HCT116 (cell line): ENCODE data around the gene ZFPL1. TPM values are rescaled to one million over a fixed set of nuclear protein-coding genes. Genes with fewer than 3 reads are reported as not detected.

ENCODE experiments used
- ATAC-seq: fragments of 200-7000 bp; cut with Tn5 transposase; 2 replicates; pipeline ENCODE4 v1.9.1; 2020; ENCODE audit warnings: mild to moderate bottlenecking, moderate library complexity
- BruUV-seq: library from RNA; stranded (reverse); fragments of 400-500 nt; replicated peaks from 2 replicates; lab custom pipeline; 2021; lab: Mats Ljungman, UMichigan
- CTCF ChIA-PET: fragments of 300-600 bp; sonication (Branson Sonifier 250); formaldehyde crosslinking; loops from one replicate; lab custom pipeline; 2021; ENCODE audit warnings: antibody characterized with exemption; lab: Charles Lee
- POLR2A ChIA-PET: fragments of 300-600, 350-600 bp; sonication (Branson Sonifier 250); formaldehyde crosslinking; loops from one replicate; lab custom pipeline; 2021; ENCODE audit warnings: antibody characterized with exemption; lab: Charles Lee
- RAD21 ChIA-PET, 2 experiments: fragments of 300-600 bp; sonication (Branson Sonifier 250); formaldehyde crosslinking; loops; one replicate each; lab custom pipeline; 2023; ENCODE audit warnings: low total read pairs in 2 of 2; ENCODE audit not compliant: uncharacterized antibody in 2 of 2, unreplicated experiment in 2 of 2, low non-redundant PET in 1 of 2; lab: Charles Lee
- DNase-seq: peaks from one replicate; pipeline ENCODE4 v3.0.0-alpha.2; 2010; ENCODE audit warnings: low read depth, low spot score
- H2AFZ ChIP-seq: fragments of 200-600 bp; shearing (Covaris generic), sonication (generic); 2 replicates; pipeline ENCODE4 v1.6.1; 2017; ENCODE audit warnings: low read depth, mixed run types, mixed read lengths, antibody characterized with exemption, low read length; ENCODE audit not compliant: poor library complexity, severe bottlenecking
- H3K27ac ChIP-seq: 2 replicates; pipeline ENCODE4 v1.5.1; 2012; ENCODE audit warnings: low read depth, low read length
- H3K27me3 ChIP-seq: fragments of 200-600 bp; sonication (generic); 2 replicates; pipeline ENCODE4 v1.6.1; 2016; ENCODE audit warnings: mixed run types, low read length, mixed read lengths; ENCODE audit not compliant: insufficient read depth
- H3K36me3 ChIP-seq, 2 experiments: fragments of 200-500 bp in 1 of 2; fragments of 200-600 bp in 1 of 2; sonication (Bioruptor generic) in 1 of 2; sonication (generic) in 1 of 2; 2 replicates each; pipeline versions ENCODE4 v1.5.1 to v1.6.1; 2014 to 2016; ENCODE audit warnings: low read length in 2 of 2, inconsistent platforms in 1 of 2, mixed read lengths in 1 of 2, mixed run types in 1 of 2; ENCODE audit not compliant: insufficient read depth in 2 of 2, control insufficient read depth in 1 of 2
- H3K4me1 ChIP-seq, 2 experiments: fragments of 200-600 bp in 1 of 2; sonication (generic) in 1 of 2; 2 replicates each; pipeline versions ENCODE4 v1.5.1 to v1.6.1; 2012 to 2017; ENCODE audit warnings: low read length in 2 of 2, inconsistent platforms in 1 of 2, mild to moderate bottlenecking in 1 of 2, mixed read lengths in 1 of 2, mixed run types in 1 of 2, moderate library complexity in 1 of 2; ENCODE audit not compliant: insufficient read depth in 2 of 2, control insufficient read depth in 1 of 2
- H3K4me2 ChIP-seq: fragments of 200-600 bp; sonication (generic); 2 replicates; pipeline ENCODE4 v1.6.1; 2017; ENCODE audit warnings: mixed run types, low read length, mixed read lengths
- H3K4me3 ChIP-seq, 2 experiments: fragments of 200-600 bp in 1 of 2; sonication (generic) in 1 of 2; replicated peaks in 1 of 2; 2 replicates each; pipeline ENCODE4 v1.5.1; 2011 to 2016; ENCODE audit warnings: low read length in 2 of 2, control low read depth in 1 of 2, low read depth in 1 of 2, mild to moderate bottlenecking in 1 of 2, mixed read lengths in 1 of 2, mixed run types in 1 of 2
- H3K79me2 ChIP-seq: fragments of 200-600 bp; sonication (generic); 2 replicates; pipeline ENCODE4 v1.6.1; 2017; ENCODE audit warnings: mild to moderate bottlenecking, mixed run types, low read length, moderate library complexity, mixed read lengths; ENCODE audit not compliant: insufficient read depth
- H3K9ac ChIP-seq: fragments of 200-600 bp; sonication (generic); 2 replicates; pipeline ENCODE4 v1.6.1; 2016; ENCODE audit warnings: low read length, mixed read lengths
- H3K9me2 ChIP-seq: fragments of 200-600 bp; sonication (generic), shearing (Covaris generic); 2 replicates; pipeline ENCODE4 v1.6.1; 2017; ENCODE audit warnings: mixed run types, mild to moderate bottlenecking, moderate library complexity; ENCODE audit not compliant: insufficient read depth
- H3K9me3 ChIP-seq, 2 experiments: fragments of 200-500 bp in 1 of 2; fragments of 200-600 bp in 1 of 2; sonication (Bioruptor generic) in 1 of 2; sonication (generic) in 1 of 2; 2 replicates each; pipeline ENCODE4 v1.6.1; 2014 to 2017; ENCODE audit warnings: low read length in 2 of 2, mixed read lengths in 2 of 2, inconsistent platforms in 1 of 2, low read depth in 1 of 2, mild to moderate bottlenecking in 1 of 2, mixed run types in 1 of 2, moderate library complexity in 1 of 2; ENCODE audit not compliant: control insufficient read depth in 1 of 2, insufficient read depth in 1 of 2
- H4K20me1 ChIP-seq: fragments of 200-600 bp; sonication (generic), shearing (Covaris generic); 2 replicates; pipeline ENCODE4 v1.6.1; 2017; ENCODE audit warnings: mixed run types, mild to moderate bottlenecking, moderate library complexity; ENCODE audit not compliant: insufficient read depth
- CEBPB ChIP-seq: IDR thresholded peaks from 2 replicates; pipeline ENCODE4 v1.6.1; 2012; ENCODE audit warnings: low read depth
- CTCF ChIP-seq, 3 experiments: fragments of 200-600 bp in 1 of 3; sonication (generic) in 1 of 3; IDR thresholded peaks in 2 of 3; conservative IDR thresholded peaks in 1 of 3; 2 replicates each; pipeline ENCODE4 v1.5.1; 2012 to 2017; ENCODE audit warnings: low read depth in 2 of 3, low read length in 2 of 3, antibody characterized with exemption in 1 of 3, borderline replicate concordance in 1 of 3, control low read depth in 1 of 3, mild to moderate bottlenecking in 1 of 3, mixed read lengths in 1 of 3, mixed run types in 1 of 3, moderate library complexity in 1 of 3; ENCODE audit not compliant: insufficient read depth in 1 of 3
- EGR1 ChIP-seq: IDR thresholded peaks from 2 replicates; pipeline ENCODE4 v1.6.1; 2012; ENCODE audit warnings: low read depth
- EZH2phosphoT487 ChIP-seq: fragments of 200-600 bp; IDR thresholded peaks from 2 replicates; pipeline ENCODE4 v1.6.1; 2018; ENCODE audit warnings: antibody characterized with exemption, borderline replicate concordance
- FOSL1 ChIP-seq: IDR thresholded peaks from 2 replicates; pipeline ENCODE4 v1.6.1; 2012; ENCODE audit warnings: low read depth
- JUND ChIP-seq: IDR thresholded peaks from 2 replicates; pipeline ENCODE4 v1.6.1; 2012
- MAX ChIP-seq: IDR thresholded peaks from 2 replicates; pipeline ENCODE4 v1.6.1; 2012
- POLR2A ChIP-seq: IDR thresholded peaks from 2 replicates; pipeline ENCODE4 v1.7.0; 2011; ENCODE audit warnings: borderline replicate concordance; ENCODE audit not compliant: insufficient read depth, insufficient read length; ENCODE audit errors: extremely low read depth
- POLR2AphosphoS5 ChIP-seq: IDR thresholded peaks from 2 replicates; pipeline ENCODE4 v1.6.1; 2011; ENCODE audit warnings: mild to moderate bottlenecking, low read depth, low read length, moderate library complexity
- RAD21 ChIP-seq: IDR thresholded peaks from 2 replicates; pipeline ENCODE4 v1.6.1; 2012; ENCODE audit warnings: low read depth, mild to moderate bottlenecking
- SP1 ChIP-seq: IDR thresholded peaks from 2 replicates; pipeline ENCODE4 v1.6.1; 2012; ENCODE audit warnings: low read depth
- TCF7L2 ChIP-seq: IDR thresholded peaks from 2 replicates; pipeline ENCODE4 v1.7.0; 2011; ENCODE audit warnings: borderline replicate concordance, inconsistent platforms; ENCODE audit not compliant: insufficient read depth, insufficient read length; ENCODE audit errors: extremely low read depth
- ZFX ChIP-seq: fragments of 450-650 bp; IDR thresholded peaks from 2 replicates; pipeline ENCODE4 v1.6.1; 2017
- intact Hi-C: fragments of 100-400 bp; cut with micrococcal nuclease; formaldehyde crosslinking; loops from 2 replicates; pipeline ENCODE4 v1.10.0; 2022
- total RNA-seq: library from RNA; stranded (reverse); gene quantifications from one replicate; pipeline ENCODE4 v1.2.1, GENCODE V29; 2021; ENCODE audit not compliant: unreplicated experiment
- TF ChIP-seq, protein P1 (sequence below): IDR thresholded peaks from 2 replicates; pipeline ENCODE4 v1.6.1; 2012; ENCODE audit warnings: low read depth
- TF ChIP-seq, protein P2 (sequence below): IDR thresholded peaks from 2 replicates; pipeline ENCODE4 v1.6.1; 2012

Gene ZFPL1
- total RNA-seq, 1 experiment from 2014 or later: 35.3 TPM

DNA sequence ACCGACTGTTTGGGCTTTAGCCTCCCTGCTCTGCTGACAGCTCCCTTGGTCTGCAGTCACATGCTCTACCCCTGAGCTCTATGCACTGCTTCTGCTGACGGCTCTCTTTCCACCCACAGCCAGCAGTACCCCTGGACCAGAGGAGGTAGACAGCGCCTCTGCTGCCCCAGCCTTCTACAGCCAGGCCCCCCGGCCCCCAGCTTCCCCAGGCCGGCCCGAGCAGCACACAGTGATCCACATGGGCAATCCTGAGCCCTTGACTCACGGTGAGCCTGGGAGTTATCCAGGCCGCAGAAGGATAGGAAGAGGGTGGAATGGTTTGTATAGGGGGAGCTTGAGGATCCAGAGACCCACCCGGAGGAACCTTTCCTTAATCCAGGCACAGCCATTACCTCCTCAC, 2.8 kb downstream of the ZFPL1 start:
- Histone ChIP-seq H3K4me3 (no peak overlapping the region), H3K9ac (no peak overlapping the region), H4K20me1 (no peaks in the 10 kb centered on the region), H3K4me1 (peaks cover 7 to 20% of the 10 kb centered on the region in 2 experiments; a peak in 3 of 4 replicates), H2AFZ (no peak overlapping the region), H3K79me2 (peaks cover 26% of the 10 kb centered on the region), H3K36me3 (peaks cover 0 to 22% of the 10 kb centered on the region in 2 experiments; a peak in 1 of 4 replicates), H3K4me2 (no peak overlapping the region), H3K9me2 (no peaks in the 10 kb centered on the region), H3K27me3 (no peaks in the 10 kb centered on the region), H3K27ac (no peak overlapping the region), H3K9me3 (no peaks in the 10 kb centered on the region)
- ChIA-PET RAD21 (no interaction called here), CTCF (no interaction called here), POLR2A (no interaction called here)
- intact Hi-C loops: no loop called here
- TF ChIP-seq CEBPB: no peak
- TF ChIP-seq MAX: no peak
- no peak for TF ChIP-seq ZFX
- no peak for TF ChIP-seq JUND
- no peak for TF ChIP-seq POLR2A
- no peak for TF ChIP-seq POLR2AphosphoS5
- no TSS peak for BruUV-seq
- DNase-seq (no peak), ATAC-seq (no peak)

GRCh38 chr11:65087216-65087615, 3.2 kb downstream of the ZFPL1 start:
- H3K9me3 ChIP-seq: no peaks in the 10 kb centered on the region
- H3K79me2 ChIP-seq: peaks cover 22% of the 10 kb centered on the region
- H3K9me2 ChIP-seq: no peaks in the 10 kb centered on the region
- BruUV-seq: no TSS peak
- peaks cover 7 to 16% of the 10 kb centered on the region in 2 experiments; a peak in 3 of 4 replicates for H3K4me1 ChIP-seq
- no peak for DNase-seq
- H3K36me3 ChIP-seq: peaks cover 0 to 18% of the 10 kb centered on the region in 2 experiments; a peak in 1 of 4 replicates
- no peak overlapping the region for H3K9ac ChIP-seq
- H4K20me1 ChIP-seq: no peaks in the 10 kb centered on the region
- ChIA-PET POLR2A (no interaction called here), RAD21 (no interaction called here), CTCF (no interaction called here)
- ATAC-seq: no peak
- H3K4me2 ChIP-seq: no peak overlapping the region
- H3K27ac ChIP-seq: no peak overlapping the region
- no peak overlapping the region for H2AFZ ChIP-seq
- no peak overlapping the region for H3K4me3 ChIP-seq
- intact Hi-C loops: no loop called here
- H3K27me3 ChIP-seq: no peaks in the 10 kb centered on the region
- TF ChIP-seq EZH2phosphoT487 (no peak), SP1 (no peak), EGR1 (no peak), RAD21 (no peak), MAX (no peak), FOSL1 (no peak), ZFX (no peak), TCF7L2 (no peak), CEBPB (no peak), CTCF (IDR thresholded peaks at IDR 0.05 in 2 of 3, conservative IDR thresholded peaks at IDR 0.05 in 1 of 3; ENCODE audit: borderline replicate concordance in 1 of 3, insufficient read depth in 1 of 3, low read depth in 2 of 3, low read length in 2 of 3) (no peak)
- TF ChIP-seq, protein P1, sequence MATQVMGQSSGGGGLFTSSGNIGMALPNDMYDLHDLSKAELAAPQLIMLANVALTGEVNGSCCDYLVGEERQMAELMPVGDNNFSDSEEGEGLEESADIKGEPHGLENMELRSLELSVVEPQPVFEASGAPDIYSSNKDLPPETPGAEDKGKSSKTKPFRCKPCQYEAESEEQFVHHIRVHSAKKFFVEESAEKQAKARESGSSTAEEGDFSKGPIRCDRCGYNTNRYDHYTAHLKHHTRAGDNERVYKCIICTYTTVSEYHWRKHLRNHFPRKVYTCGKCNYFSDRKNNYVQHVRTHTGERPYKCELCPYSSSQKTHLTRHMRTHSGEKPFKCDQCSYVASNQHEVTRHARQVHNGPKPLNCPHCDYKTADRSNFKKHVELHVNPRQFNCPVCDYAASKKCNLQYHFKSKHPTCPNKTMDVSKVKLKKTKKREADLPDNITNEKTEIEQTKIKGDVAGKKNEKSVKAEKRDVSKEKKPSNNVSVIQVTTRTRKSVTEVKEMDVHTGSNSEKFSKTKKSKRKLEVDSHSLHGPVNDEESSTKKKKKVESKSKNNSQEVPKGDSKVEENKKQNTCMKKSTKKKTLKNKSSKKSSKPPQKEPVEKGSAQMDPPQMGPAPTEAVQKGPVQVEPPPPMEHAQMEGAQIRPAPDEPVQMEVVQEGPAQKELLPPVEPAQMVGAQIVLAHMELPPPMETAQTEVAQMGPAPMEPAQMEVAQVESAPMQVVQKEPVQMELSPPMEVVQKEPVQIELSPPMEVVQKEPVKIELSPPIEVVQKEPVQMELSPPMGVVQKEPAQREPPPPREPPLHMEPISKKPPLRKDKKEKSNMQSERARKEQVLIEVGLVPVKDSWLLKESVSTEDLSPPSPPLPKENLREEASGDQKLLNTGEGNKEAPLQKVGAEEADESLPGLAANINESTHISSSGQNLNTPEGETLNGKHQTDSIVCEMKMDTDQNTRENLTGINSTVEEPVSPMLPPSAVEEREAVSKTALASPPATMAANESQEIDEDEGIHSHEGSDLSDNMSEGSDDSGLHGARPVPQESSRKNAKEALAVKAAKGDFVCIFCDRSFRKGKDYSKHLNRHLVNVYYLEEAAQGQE: no peak
- TF ChIP-seq, protein P2, sequence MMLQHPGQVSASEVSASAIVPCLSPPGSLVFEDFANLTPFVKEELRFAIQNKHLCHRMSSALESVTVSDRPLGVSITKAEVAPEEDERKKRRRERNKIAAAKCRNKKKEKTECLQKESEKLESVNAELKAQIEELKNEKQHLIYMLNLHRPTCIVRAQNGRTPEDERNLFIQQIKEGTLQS: no peak
